Activated T-cell treated with anti-CD3 and anti-CD28 coated beads, Interleukin-2, amount 50 U/mL, for 24 hours (primary cell): ENCODE measurements around the gene GFM2.
"Not testable (repeated sequence)": the region's sequence is repeated elsewhere in the genome, so short reads cannot be mapped to it uniquely, and the experiment has no call there.

Source experiments
- DNase-seq: peaks from one replicate; pipeline ENCODE4 v3.0.0-alpha.2; 2020
- H3K27ac Mint-ChIP-seq: 2 replicates; pipeline ENCODE4 v1.8.0; 2020; ENCODE audit warnings: mild to moderate bottlenecking, mixed read lengths
- H3K27me3 Mint-ChIP-seq: 2 replicates; pipeline ENCODE4 v1.8.0; 2020; ENCODE audit warnings: mixed read lengths
- H3K36me3 Mint-ChIP-seq: 2 replicates; pipeline ENCODE4 v1.8.0; 2020; ENCODE audit warnings: low read depth, mixed read lengths
- H3K4me1 Mint-ChIP-seq: 2 replicates; pipeline ENCODE4 v1.8.0; 2020; ENCODE audit warnings: low read depth, mixed read lengths
- H3K4me3 Mint-ChIP-seq: 2 replicates; pipeline ENCODE4 v1.8.0; 2020; ENCODE audit warnings: mild to moderate bottlenecking, moderate library complexity, mixed read lengths
- H3K9me3 Mint-ChIP-seq: 2 replicates; pipeline ENCODE4 v1.8.0; 2020; ENCODE audit warnings: mixed read lengths

The GFM2 gene

GRCh38 chr5:74678123-74678522, 88.8 kb downstream of the GFM2 start:
- not testable (repeated sequence) for DNase-seq, H3K27ac Mint-ChIP-seq, H3K4me1 Mint-ChIP-seq, H3K9me3 Mint-ChIP-seq, H3K4me3 Mint-ChIP-seq, H3K36me3 Mint-ChIP-seq
- H3K27me3 Mint-ChIP-seq, result peaks cover 11% of the 10 kb centered on the region

GRCh38 chr5:74676466-74676865, 90.5 kb downstream of the GFM2 start:
- H3K4me1 Mint-ChIP-seq, result not testable (repeated sequence)

DNA sequence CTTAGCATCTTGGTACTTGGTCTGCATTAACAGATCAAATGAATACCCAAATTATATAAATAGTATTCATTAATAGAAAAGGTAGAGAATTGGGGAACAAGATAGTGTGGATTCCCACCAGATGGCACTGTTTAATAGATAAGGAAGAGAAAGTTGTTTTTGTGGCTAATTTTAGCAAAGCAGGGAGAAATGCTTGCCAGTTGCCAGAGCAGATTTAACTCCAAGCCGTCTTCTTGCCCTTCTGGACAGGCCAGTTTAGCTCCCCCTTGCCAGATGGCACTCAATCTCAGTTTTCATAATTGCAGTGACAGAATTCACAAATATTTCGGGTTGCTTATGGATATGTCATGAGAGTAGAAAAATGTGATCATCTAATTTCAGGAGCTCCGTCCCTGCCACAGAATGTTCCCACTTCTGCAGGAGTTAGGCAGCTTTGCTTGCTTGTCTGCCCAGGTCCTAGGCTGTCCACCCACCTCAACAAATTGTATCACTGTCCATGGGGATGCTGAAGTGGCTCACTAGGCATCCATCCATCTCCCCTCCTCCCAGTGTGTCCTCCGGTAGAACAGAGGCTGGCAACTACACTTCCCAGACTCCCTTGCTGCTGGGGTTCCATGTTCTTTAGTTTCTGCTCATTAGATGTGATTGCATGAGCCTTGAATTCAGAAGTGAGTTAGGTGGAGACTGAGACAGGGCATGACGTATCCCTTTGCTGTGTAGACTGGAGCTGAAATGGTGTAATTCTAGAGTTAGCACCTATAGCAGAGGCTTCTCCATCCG, 93.7 kb downstream of the GFM2 start:
- Mint-ChIP-seq H3K4me1 (no peaks in the 10 kb centered on the region), H3K4me3 (no peak overlapping the region), H3K36me3 (no peaks in the 10 kb centered on the region), H3K9me3 (no peaks in the 10 kb centered on the region), H3K27ac (no peak overlapping the region), H3K27me3 (peaks cover 13% of the 10 kb centered on the region)
- DNase-seq, result no peak

More at GRCh38 chr5:74676466-74676865, 90.5 kb downstream of the GFM2 start:
- not testable (repeated sequence) for H3K4me3 Mint-ChIP-seq, H3K36me3 Mint-ChIP-seq, H3K27ac Mint-ChIP-seq, DNase-seq, H3K9me3 Mint-ChIP-seq
- peaks cover 17% of the 10 kb centered on the region for H3K27me3 Mint-ChIP-seq

GRCh38 chr5:74672215-74672877, 94.6 kb downstream of the GFM2 start:
- no peak for DNase-seq
- H3K4me3 Mint-ChIP-seq, result no peak overlapping the region
- no peaks in the 10 kb centered on the region for H3K36me3 Mint-ChIP-seq
- no peaks in the 10 kb centered on the region for H3K9me3 Mint-ChIP-seq
- H3K27ac Mint-ChIP-seq, result no peak overlapping the region
- H3K4me1 Mint-ChIP-seq, result no peaks in the 10 kb centered on the region
- peaks cover 13% of the 10 kb centered on the region for H3K27me3 Mint-ChIP-seq
